ENCODE results near the gene NFASC. TPM values are rescaled to one million over a fixed set of nuclear protein-coding genes. Genes with fewer than 3 reads are reported as not detected.
A peak's percentile ranks its signal among the peaks of the same experiment; 100 is the strongest.

The NFASC gene
- total and polyA plus RNA-seq, 9 of the 15 experiments (the other 6 are each of a cell fraction or from before 2014, with no cell fraction given) = 0.03 to 0.16 (median 0.06) TPM; not detected in 6

- TF ChIP-seq CHD7 (IDR thresholded peaks at IDR 0.05; ENCODE audit: low read depth, low read length) (no peak), RB1 (IDR thresholded peaks at IDR 0.05; ENCODE audit: low read depth) (no peak), RUNX1 (IDR thresholded peaks at IDR 0.05; ENCODE audit: low read depth) (no peak), ZNF75A (CRISPR knock-in tag; IDR thresholded peaks at IDR 0.05) (0 out of 2 replicates have a peak, but pooled peaks have one; percentile 38), MCM3 (IDR thresholded peaks at IDR 0.05) (no peak), CBX5 (IDR thresholded peaks at IDR 0.05; ENCODE audit: borderline replicate concordance, low read depth) (no peak), JUNB (CRISPR knock-in tag; conservative IDR thresholded peaks at IDR 0.05) (no peak), MTA1 (IDR thresholded peaks at IDR 0.05; ENCODE audit: borderline replicate concordance) (no peak), ZNF518B (CRISPR knock-in tag; IDR thresholded peaks at IDR 0.05) (no peak), RBM17 (IDR thresholded peaks at IDR 0.05; ENCODE audit: borderline replicate concordance, low read depth, low read length) (no peak)
Observed at GRCh38 chr1:204859861-204860267, 10.8 kb upstream of the NFASC start (continued).

Data from K562 (cell line).